HepG2 (cell line): ENCODE data around the gene KDM5B.

Experiments
- CTCF ChIP-seq: sonication (generic); formaldehyde crosslinking; IDR thresholded peaks from 2 replicates; pipeline ENCODE4 v1.5.0; 2020; ENCODE audit warnings: mild to moderate bottlenecking, missing genetic modification reagents, moderate library complexity
- EZH2 ChIP-seq: conservative IDR thresholded peaks from 2 replicates; pipeline ENCODE4 v1.6.1; 2012; ENCODE audit warnings: mild to moderate bottlenecking, low read depth, low read length, moderate library complexity
- FIP1L1 ChIP-seq: fragments of 200-400 bp; formaldehyde crosslinking; IDR thresholded peaks from 2 replicates; pipeline ENCODE4 v1.6.1; 2018; ENCODE audit warnings: low read depth, mild to moderate bottlenecking, low read length, moderate library complexity, borderline replicate concordance; ENCODE audit not compliant: insufficient read depth
- MAX ChIP-seq: IDR thresholded peaks from 2 replicates; pipeline ENCODE4 v1.6.1; 2012; ENCODE audit warnings: inconsistent platforms
- SETDB1 ChIP-seq: sonication (generic); formaldehyde crosslinking; IDR thresholded peaks from 2 replicates; pipeline ENCODE4 v1.5.1; 2020; ENCODE audit warnings: missing genetic modification reagents, mild to moderate bottlenecking, borderline replicate concordance
- SIN3A ChIP-seq: IDR thresholded peaks from 2 replicates; pipeline ENCODE4 v1.6.1; 2011; ENCODE audit warnings: low read depth, mild to moderate bottlenecking, control low read depth, low read length, borderline replicate concordance
- ZNF766 ChIP-seq: sonication (generic); formaldehyde crosslinking; IDR thresholded peaks from 2 replicates; pipeline ENCODE4 v1.5.0; 2020; ENCODE audit warnings: missing genetic modification reagents, borderline replicate concordance

GRCh38 chr1:202807451-202807925, 733 bp downstream of the KDM5B start:
- no peak for TF ChIP-seq FIP1L1
- TF ChIP-seq CTCF (CRISPR knock-in tag) = no peak
- no peak for TF ChIP-seq EZH2
- TF ChIP-seq SIN3A = no peak
- no peak for TF ChIP-seq ZNF766 (CRISPR knock-in tag)
- TF ChIP-seq MAX = no peak
- TF ChIP-seq SETDB1 = no peak
